SH-SY5Y (cell line): ENCODE data around the gene PHLDB3.
A peak's percentile ranks its signal among the peaks of the same experiment; 100 is the strongest.

Experiments
- GATA2 ChIP-seq: IDR thresholded peaks from 2 replicates; pipeline ENCODE4 v1.6.1; 2011; ENCODE audit warnings: mild to moderate bottlenecking, low read depth, low read length
- GATA3 ChIP-seq: IDR thresholded peaks from 2 replicates; pipeline ENCODE4 v1.6.1; 2011; ENCODE audit warnings: low read depth, mild to moderate bottlenecking, low read length, moderate library complexity

PHLDB3 gene

DNA sequence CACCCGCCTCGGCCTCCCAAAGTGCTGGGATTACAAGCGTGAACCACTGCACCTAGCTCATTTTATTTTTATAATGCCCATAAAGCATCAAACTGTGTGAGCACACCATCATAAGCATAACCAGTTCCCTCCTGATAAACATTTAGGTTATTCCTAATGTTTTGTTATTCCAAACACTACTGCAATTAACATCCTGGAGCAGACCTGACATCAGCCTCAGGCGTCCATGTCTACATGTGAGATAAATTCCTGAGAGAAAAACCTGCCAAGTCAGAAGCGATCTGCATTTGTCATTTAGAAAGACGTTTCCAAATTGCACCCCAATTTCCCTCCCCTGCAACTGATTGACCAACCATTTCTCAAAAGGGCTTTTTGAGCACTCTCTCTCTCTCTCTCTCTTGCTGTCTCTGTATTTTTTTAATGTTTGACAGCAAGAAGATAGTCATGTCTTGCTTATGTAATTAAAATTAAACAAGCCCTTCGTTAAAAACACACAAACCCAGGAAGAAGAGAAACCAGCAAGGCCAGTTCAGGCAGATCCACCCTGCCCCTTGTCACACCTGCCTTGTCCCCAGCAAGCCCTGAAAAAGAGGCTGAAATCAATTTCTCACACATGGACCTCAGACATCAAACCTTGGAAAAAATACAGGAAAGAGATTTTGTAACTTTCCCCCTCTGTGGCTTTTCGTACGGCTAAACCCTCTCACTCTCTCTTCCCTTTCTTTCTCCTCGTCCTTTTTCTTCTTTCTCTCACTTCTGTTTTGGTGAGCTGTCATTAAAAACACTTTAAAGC, 49.0 kb downstream of the PHLDB3 start:
- TF ChIP-seq GATA2: no peak
- no peak for TF ChIP-seq GATA3

DNA sequence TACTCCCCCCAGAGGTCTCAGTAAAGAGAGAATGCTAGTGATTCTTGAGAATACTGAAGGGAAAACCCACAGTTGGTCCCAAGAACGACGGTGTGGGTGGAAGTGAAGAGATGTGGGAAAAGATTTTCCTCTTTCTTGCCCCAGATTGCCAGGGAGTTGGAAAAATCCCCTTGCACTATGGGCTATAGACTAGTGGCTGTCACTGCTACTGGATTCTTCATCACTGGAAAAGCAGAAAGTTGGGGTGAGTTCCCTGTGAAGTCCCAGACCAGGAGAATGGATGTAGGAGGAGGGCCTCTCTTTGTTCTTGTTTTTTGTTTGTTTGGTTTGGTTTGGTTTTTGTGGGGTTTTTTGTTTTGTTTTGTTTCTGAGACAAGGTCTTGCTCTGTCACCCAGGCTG, 50.5 kb downstream of the PHLDB3 start:
- TF ChIP-seq GATA2 (no peak), GATA3 (no peak)

DNA sequence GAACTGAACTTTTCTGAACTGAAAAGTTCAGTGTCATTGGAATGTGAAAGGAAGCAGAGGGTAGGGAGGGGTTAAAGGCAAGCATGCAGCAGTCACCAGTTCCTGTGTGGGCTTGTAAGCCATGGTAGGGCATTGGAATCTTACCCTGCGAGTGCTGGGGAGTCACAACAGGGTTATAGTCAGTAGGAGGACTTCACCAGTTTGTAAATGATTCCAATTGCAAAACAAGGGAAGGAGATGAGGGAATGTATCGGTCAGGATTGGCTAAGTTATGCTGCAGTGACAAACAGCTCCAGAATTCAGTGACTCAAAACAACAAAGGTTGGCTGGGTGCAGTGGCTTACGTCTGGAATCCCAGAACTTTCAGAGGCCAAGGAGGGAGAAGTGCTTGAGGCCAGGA, 52.0 kb downstream of the PHLDB3 start:
- no peak for TF ChIP-seq GATA2
- no peak for TF ChIP-seq GATA3

DNA sequence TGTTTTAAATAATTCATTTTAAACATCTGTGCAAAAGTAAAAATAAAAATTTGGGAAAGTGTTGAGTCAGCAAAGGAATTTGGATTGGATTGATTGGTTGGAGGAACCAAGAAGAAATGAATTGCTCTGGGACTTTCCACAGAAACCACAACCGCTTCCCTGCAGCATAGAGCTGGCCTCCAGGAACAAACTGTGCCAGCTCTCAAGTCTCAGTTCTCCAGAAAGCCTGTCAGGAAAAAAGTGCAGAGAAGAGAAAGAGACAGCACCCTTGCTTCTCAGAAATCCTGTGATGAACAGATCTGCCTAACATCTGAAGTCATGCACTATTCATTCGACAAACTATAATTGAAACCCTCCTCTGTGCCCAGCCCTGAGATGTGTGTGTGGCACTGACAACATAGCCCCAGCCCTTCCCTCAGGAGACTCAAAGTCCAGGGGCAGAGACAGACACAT, 54.0 kb downstream of the PHLDB3 start:
- no peak for TF ChIP-seq GATA3
- no peak for TF ChIP-seq GATA2

DNA sequence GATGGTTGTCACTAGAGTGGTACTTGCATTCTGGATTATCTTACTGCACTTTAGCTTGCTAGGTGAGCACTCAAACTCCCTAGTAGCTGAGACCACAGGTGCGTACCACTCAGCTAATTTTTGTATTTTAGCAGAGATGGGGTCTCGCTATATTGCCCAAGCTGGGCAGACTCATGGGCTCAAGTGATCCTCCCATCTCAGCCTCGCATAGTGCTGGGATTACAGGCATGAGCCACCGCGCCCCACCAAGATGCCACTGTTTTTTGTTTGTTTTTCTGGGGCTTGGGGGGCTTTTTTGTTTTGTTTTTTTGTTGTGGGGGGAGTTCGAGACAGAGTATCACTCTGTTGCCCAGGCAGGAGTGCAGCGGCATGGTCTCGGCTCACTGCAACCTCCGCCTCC, 56.9 kb downstream of the PHLDB3 start:
- no peak for TF ChIP-seq GATA2
- TF ChIP-seq GATA3: no peak

DNA sequence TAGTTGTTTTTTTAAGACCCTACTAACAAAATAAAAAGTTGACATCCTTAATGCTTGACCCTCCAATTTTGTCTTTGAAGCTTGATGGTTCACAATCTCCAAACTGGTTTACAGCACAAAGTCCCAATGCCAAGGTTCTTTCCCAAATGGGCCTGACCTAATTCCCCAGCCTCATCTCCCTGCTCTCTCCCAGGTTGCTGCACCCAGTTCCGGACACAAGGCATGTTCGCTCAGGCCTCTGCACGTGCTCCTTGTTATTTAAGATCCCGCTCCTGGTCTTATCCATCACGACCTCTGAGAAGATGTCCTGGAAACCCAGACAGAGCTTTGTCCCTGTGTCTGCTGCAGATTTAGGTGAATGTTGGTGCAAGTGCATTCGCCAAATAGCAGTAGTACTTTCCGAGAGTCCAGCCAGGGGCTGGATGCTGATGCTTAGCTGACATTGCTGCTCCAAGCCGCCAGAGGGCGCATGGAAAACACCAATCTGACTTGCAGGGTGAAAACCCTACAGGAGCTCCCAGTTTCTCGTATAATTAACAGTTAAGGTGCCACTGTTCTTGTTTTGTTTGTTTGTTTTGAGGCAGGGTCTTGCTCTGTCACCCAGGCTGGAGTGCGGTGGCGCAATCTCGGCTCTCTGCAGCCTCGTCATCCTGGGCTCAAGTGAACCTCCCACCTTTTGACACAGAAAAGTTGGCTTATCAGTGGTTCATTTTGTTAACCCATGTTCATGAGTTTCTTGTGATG, 57.6 kb downstream of the PHLDB3 start:
- TF ChIP-seq GATA3 (no peak), GATA2 (no peak)

DNA sequence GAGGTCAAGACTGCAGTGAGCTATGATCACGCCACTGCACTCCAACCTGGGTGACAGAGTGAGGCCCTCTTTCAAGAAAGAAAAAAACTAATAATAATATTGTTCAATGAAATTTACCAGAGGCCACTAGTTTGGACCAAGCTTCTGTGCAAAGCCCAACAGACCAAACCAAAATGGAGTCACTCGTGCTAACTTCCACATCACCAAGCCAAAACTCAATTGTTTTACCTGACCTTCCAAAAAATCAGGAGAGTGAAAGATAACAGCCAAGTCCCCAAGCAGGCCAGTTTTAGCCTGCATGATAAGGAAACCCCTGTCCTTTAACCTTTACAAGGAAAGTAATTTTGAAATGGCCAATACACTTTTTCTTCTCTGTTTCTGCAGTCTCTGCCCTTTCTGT, 59.1 kb downstream of the PHLDB3 start:
- no peak for TF ChIP-seq GATA2
- no peak for TF ChIP-seq GATA3

DNA sequence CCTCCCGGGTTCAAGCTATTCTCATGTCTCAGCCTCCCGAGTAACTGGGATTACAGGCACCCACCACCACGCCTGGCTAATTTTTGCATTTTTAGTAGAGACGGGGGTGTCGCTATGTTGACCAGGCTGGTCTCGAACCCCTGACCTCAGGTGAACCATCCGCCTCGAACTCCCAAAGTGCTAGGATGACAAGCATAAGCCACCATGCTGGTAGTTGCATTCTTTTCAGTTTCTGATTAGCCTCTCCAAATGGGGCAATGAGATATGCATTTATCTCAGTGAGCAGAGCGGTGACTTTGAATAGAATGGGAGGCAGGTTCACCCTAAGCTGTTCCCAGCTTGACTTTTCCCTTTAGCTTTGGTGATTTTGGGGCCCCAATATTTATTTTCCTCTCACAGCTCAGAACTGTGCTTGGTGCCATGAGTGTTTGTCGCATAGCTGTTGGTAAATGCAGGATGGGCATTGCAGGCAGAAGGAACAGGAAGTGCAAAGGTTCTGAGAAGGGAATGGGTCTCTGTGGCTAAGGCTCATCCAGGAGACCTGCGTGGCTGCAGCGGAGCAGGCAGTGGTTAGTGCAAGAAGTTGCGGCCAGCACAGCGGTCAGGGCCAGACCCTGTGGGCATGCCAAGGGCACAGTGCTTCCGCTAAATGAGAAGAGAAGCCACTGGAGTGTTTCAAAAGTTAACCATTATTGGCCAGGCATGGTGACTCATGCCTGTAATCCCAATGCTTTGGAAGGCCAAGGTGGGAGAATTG, 59.8 kb downstream of the PHLDB3 start:
- TF ChIP-seq GATA3 (no peak), GATA2 (no peak)

DNA sequence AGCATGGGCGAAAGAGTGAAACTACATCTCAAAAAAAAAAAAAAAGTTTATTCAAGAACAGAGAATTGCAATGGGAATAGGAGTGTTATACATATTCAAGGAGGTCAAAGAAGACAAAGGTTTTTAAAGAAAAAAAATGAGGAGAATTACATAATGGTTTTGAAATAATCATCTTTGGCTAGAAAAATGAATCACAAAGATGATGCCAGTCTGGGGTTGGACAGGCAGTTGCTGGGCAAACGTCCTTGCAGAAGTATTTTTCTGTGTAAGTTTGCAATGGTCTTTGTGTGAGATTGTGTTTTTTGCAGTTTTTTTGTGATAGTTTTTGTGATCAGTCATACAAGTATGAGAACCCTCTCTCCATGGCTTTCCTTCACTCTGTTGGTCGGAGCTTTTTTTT, 62.8 kb downstream of the PHLDB3 start:
- TF ChIP-seq GATA3 (no peak), GATA2 (no peak)

DNA sequence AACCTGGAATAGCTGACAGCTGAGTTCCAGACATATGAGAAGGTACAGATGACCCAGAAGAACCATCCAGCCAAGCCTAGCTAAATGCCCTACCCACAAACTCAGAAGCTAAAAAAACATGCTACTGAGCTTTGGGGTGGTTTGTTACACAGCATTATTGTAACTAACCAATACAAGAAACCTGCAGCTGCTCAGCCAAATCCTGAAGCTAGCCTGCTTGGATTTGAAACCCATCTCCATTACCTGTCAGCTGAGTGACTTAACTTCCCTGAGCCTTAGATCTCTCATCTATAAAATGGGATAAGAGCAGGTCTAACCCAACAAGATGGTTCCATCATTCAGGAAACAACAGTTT, 64.9 kb downstream of the PHLDB3 start:
- TF ChIP-seq GATA3 (no peak), GATA2 (no peak)

DNA sequence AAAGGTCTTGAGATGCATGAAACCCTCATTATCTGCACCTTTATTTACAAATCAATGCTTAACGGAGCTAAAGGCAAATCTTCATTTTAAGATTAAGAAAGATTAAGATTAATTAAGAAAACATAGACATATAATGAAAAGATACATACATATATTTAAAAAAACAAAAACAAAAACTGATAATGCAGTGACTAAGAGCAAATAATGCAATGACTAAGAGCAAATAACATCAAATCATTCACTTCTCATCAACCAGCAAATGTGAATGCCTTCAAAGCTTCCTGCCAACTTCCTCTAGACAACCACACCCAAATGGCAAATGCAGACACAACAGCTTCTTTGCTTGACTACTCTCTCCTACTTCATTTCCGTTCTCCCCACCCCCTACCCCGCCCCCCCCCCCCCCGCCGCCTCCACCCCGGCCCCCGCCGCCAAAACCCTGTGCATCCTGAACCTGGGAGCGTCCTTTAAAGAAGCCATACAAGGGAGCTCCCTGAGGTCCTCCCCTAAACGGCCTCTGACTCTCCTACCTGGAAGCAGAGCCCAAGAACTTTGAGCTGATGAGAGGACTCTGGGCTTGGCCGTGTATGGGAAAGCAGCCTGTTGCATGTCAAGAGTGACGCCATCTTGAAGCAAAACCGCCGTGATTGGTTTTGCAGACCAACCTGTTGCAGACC, 65.4 kb downstream of the PHLDB3 start:
- no peak for TF ChIP-seq GATA2
- no peak for TF ChIP-seq GATA3

DNA sequence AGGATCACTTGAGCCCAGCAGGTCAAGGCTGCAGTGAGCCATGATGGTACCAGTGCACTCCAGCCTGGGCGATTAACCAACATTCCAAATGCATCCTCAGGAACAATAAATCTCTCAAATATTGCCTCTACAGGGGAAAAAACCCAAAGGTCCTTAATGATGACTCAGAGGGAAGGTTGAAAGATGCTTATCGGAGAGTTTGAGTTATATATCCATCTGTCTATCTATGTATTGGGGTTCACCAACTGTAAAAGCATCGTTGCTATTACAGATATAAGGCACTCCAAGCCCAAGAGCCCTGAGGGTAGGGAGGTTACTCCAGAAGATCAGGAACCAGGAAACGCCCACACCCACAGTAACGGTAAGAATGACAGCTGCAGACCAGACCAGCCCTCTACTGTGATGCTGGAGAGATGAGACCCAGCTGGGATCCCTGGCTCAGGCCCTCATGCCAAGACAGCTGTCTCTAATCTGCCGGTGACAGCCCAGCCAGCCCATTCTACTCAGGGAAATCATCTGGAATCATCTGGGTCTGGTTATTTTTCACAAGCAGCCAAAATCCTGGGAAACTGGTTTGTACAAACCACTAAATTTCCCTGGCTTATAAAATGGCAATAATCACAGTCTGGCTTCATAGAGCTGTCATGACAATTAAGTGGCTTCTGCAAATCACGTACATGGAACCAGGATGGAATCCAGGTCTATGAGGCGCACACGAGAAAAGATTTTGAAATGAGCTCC, 66.1 kb downstream of the PHLDB3 start:
- no peak for TF ChIP-seq GATA3
- peak; percentile 36; the same call in 1 of the 2 replicates for TF ChIP-seq GATA2

DNA sequence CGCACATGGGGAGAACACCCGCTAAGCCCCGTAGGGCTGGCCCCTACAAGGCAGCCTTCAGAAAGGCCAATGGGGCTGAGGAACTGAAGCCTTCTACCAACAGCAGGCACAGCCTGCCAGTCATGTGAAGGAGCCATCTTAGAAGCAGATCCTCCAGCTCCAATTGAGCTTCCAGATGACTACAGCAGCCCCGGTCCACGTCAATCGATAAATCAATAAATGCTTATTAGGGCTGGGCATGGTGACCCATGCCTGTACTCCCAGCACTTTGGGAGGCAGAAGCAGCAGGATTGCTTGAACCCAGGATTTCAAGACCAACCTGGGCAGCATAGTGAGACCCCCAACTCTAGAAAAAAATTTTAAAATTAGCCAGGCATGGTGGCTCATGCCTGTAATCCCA, 66.8 kb downstream of the PHLDB3 start:
- no peak for TF ChIP-seq GATA2
- no peak for TF ChIP-seq GATA3

DNA sequence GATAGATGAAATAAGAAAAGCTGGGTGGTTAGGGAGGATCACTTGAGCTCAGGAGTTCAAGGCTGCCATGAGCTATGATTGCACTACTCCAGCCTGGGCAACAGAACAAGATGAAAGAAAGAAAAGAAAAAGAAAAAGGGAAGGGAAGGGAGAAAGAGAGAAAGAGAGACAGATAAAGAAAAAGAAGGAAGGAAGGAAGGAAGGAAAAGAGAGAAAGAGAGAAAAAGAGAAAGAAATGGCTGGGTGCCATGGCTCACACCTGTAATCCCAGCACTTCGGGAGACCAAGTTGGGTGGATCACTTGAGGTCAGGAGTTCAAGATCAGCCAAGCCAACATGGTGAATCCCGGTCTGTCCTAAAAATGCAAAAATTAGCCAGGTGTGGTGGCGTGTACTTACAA, 68.8 kb downstream of the PHLDB3 start:
- TF ChIP-seq GATA2 (no peak), GATA3 (no peak)
